Nephron progenitor cell (in vitro differentiated cells): ENCODE data around the gene DSCAM.

Experiments used
- DNase-seq: peaks from one replicate; pipeline ENCODE4 v3.0.0; 2021
- H3K27ac Mint-ChIP-seq: 2 replicates; pipeline ENCODE4 v1.8.0; 2021; ENCODE audit warnings: mild to moderate bottlenecking, moderate library complexity, mixed read lengths
- H3K27me3 Mint-ChIP-seq: 2 replicates; pipeline ENCODE4 v1.8.0; 2021; ENCODE audit warnings: mild to moderate bottlenecking, low read depth, mixed read lengths; ENCODE audit not compliant: poor library complexity
- H3K36me3 Mint-ChIP-seq: 2 replicates; pipeline ENCODE4 v1.8.0; 2021; ENCODE audit warnings: low read depth, mixed read lengths
- H3K4me1 Mint-ChIP-seq: 2 replicates; pipeline ENCODE4 v1.8.0; 2021; ENCODE audit warnings: mixed read lengths
- H3K4me3 Mint-ChIP-seq: 2 replicates; pipeline ENCODE4 v1.8.0; 2021; ENCODE audit warnings: mild to moderate bottlenecking, moderate library complexity, mixed read lengths
- H3K9me3 Mint-ChIP-seq: 2 replicates; pipeline ENCODE4 v1.8.0; 2021; ENCODE audit warnings: mild to moderate bottlenecking, moderate library complexity, mixed read lengths
- CTCF ChIP-seq: fragments of 200-600 bp; sonication (generic); IDR thresholded peaks from 2 replicates; pipeline ENCODE4 v1.5.0; 2021; ENCODE audit warnings: antibody characterized with exemption

The DSCAM gene

GRCh38 chr21:40881767-40882166 lies 34.8 kb upstream of the DSCAM start:
- peaks cover 4% of the 10 kb centered on the region for H3K27me3 Mint-ChIP-seq
- H3K4me3 Mint-ChIP-seq, result no peak overlapping the region
- no peak overlapping the region for H3K27ac Mint-ChIP-seq
- no peaks in the 10 kb centered on the region for H3K4me1 Mint-ChIP-seq
- H3K9me3 Mint-ChIP-seq, result peaks cover 7% of the 10 kb centered on the region
- no peak for TF ChIP-seq CTCF
- DNase-seq, result no peak
- H3K36me3 Mint-ChIP-seq, result no peaks in the 10 kb centered on the region

DNA sequence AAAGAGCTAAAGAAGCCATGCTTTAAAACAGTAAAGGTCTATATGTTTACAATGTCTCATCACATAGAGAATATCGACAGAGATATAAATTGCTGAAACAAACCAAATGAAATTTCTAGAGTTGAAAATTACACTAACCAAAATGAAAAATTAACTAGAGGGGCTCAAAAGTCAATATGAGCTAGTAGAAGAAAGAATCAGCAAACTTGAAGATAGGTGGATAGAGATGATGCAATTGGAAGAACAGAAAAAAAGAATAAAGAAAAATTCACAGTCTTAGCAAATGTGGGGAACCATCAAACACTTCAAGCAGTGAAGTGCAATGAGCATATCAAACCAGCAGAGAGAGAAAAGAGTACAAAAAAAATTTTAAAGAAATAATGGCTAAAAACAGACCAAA lies 24.1 kb upstream of the DSCAM start:
- H3K27ac Mint-ChIP-seq, result no peak overlapping the region
- no peaks in the 10 kb centered on the region for H3K4me1 Mint-ChIP-seq
- H3K4me3 Mint-ChIP-seq, result no peak overlapping the region
- no peak for TF ChIP-seq CTCF
- H3K9me3 Mint-ChIP-seq, result peaks cover 15% of the 10 kb centered on the region
- no peaks in the 10 kb centered on the region for H3K36me3 Mint-ChIP-seq
- no peak for DNase-seq
- peaks cover 10% of the 10 kb centered on the region for H3K27me3 Mint-ChIP-seq

- Mint-ChIP-seq H3K4me1 (no peaks in the 10 kb centered on the region), H3K27me3 (peaks cover 10% of the 10 kb centered on the region), H3K36me3 (no peaks in the 10 kb centered on the region), H3K9me3 (no peaks in the 10 kb centered on the region), H3K27ac (no peak overlapping the region), H3K4me3 (no peak overlapping the region)
- TF ChIP-seq CTCF, result no peak
- no peak for DNase-seq
These were observed 16.9 kb upstream of the DSCAM start for GRCh38 chr21:40863839-40864238.

GRCh38 chr21:40858517-40858916 lies 11.6 kb upstream of the DSCAM start:
- Mint-ChIP-seq H3K4me1 (peaks cover 6% of the 10 kb centered on the region), H3K36me3 (no peaks in the 10 kb centered on the region), H3K4me3 (no peak overlapping the region), H3K9me3 (no peaks in the 10 kb centered on the region), H3K27me3 (peaks cover 7% of the 10 kb centered on the region), H3K27ac (no peak overlapping the region)
- no peak for DNase-seq
- no peak for TF ChIP-seq CTCF

DNA sequence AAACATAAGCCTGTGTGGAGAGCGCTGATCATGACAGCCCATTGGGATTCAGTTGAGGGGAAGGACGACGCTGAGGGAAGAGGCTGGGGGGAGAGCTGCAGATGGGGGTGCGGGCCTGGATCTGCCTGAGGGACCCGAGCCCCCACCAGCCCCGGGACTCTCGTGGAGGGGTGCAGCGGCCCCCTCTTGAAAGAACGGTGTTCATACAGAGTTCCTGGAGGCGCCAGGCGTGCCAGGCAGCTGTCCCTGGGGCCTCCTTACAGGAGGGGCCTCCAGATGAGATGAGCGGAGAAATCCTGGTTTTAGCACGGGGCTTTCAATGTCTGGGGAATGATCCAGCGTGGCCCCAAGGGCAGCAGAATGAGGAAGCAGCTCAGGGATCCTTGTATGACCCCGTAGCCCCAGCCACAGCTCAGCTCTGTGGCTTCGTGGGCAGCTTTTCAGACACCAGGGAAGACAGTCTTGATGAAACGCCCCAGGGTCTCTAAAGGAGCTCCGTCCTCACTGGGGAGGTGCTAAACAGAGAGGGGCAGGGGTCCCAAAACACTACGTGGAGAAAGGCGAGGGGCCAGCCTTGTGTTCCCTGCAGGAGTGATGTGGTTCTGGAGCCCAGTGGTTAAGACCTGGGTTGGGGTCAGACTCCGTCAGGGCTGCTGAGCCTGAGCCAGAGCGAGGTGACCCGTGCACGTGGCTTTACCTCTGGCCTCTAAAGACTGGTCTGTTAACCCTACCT lies 7.2 kb upstream of the DSCAM start:
- peaks cover 6% of the 10 kb centered on the region for H3K4me1 Mint-ChIP-seq
- peaks cover 23% of the 10 kb centered on the region for H3K27me3 Mint-ChIP-seq
- DNase-seq, result no peak
- H3K4me3 Mint-ChIP-seq, result no peak overlapping the region
- TF ChIP-seq CTCF, result no peak
- no peak overlapping the region for H3K27ac Mint-ChIP-seq
- H3K9me3 Mint-ChIP-seq, result no peaks in the 10 kb centered on the region
- no peaks in the 10 kb centered on the region for H3K36me3 Mint-ChIP-seq

- DNase-seq, result no peak
- H3K4me1 Mint-ChIP-seq, result peaks cover 6% of the 10 kb centered on the region
- no peak overlapping the region for H3K27ac Mint-ChIP-seq
These were observed 5.6 kb upstream of the DSCAM start for GRCh38 chr21:40852563-40852962.

More at GRCh38 chr21:40852563-40852962, 5.6 kb upstream of the DSCAM start:
- Mint-ChIP-seq H3K9me3 (no peaks in the 10 kb centered on the region), H3K36me3 (no peaks in the 10 kb centered on the region), H3K4me3 (no peak overlapping the region), H3K27me3 (peaks cover 38% of the 10 kb centered on the region)
- TF ChIP-seq CTCF, result no peak
